Measurements from ENCODE around the gene DICER1.

GRCh38 chr14:95136631-95137030 is 20.7 kb downstream of the DICER1 start:
- TF ChIP-seq CTCF (IDR thresholded peaks at IDR 0.05) (no peak), POLR2A (IDR thresholded peaks at IDR 0.05) (no peak)
